WI38 (cell line): ENCODE measurements around the gene BASP1.

Experiments
- H3K4me3 ChIP-seq: 2 replicates; pipeline ENCODE4 v1.5.1; 2011; ENCODE audit warnings: low read depth, mild to moderate bottlenecking, control low read depth, low read length
- TF ChIP-seq, protein P1 (sequence below): IDR thresholded peaks from 2 replicates; pipeline ENCODE4 v1.5.1; 2012; ENCODE audit warnings: low read depth, mild to moderate bottlenecking, control low read depth, low read length

The BASP1 gene

DNA sequence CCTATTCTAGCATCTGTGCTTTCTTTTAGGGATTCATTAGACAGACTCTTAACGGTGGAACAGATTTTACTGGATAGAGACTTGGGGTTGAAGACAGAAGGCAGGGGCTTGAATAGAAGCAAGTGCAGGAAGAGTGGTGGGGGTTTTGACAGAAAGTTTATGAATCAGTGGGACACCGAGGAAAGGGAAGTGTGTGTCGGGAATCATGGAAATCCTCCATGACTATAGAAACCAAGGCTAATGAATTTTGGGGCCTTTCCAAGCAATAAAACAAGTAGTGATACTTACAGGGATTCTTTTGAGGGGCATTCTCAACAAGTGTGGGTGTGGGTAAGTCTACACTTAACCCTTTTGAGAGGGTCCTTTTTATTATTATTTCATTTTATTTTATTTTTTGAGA lies 12.8 kb downstream of the BASP1 start:
- TF ChIP-seq, protein P1, sequence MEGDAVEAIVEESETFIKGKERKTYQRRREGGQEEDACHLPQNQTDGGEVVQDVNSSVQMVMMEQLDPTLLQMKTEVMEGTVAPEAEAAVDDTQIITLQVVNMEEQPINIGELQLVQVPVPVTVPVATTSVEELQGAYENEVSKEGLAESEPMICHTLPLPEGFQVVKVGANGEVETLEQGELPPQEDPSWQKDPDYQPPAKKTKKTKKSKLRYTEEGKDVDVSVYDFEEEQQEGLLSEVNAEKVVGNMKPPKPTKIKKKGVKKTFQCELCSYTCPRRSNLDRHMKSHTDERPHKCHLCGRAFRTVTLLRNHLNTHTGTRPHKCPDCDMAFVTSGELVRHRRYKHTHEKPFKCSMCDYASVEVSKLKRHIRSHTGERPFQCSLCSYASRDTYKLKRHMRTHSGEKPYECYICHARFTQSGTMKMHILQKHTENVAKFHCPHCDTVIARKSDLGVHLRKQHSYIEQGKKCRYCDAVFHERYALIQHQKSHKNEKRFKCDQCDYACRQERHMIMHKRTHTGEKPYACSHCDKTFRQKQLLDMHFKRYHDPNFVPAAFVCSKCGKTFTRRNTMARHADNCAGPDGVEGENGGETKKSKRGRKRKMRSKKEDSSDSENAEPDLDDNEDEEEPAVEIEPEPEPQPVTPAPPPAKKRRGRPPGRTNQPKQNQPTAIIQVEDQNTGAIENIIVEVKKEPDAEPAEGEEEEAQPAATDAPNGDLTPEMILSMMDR = no peak
- no peak overlapping the region for H3K4me3 ChIP-seq

DNA sequence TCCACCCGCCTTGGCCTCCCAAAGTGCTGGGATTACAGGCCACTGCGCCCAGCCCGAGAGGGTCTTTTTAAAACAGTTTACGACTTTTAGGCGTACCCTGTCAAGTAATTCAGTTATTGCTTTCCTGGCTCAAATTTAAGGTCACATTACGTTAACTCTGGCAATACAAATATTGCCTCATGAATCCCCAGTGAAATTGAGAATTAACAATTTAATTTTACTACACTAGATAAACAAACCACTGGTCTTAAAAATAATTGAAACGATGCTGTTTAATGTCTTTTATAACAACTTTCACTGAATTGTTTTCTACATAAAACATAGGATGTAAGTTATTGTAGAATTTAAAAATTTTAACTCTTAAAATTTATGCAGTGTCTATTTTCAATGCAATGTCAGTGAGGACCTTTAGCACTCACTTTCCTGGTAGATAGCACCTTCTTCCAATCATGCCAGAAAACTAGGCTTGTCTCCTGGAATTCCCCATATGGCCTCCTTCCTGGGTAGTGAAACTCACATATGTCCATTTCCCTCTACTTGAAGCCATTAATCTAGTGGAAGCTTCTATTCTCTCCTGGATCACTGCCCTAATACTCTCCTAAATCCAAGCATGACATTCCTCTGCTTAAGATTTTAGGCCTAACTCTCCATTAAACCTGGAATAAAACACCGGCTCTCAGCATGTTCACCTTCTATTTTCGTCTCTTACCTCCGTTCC lies 13.5 kb downstream of the BASP1 start:
- TF ChIP-seq, protein P1 = no peak
- no peak overlapping the region for H3K4me3 ChIP-seq

DNA sequence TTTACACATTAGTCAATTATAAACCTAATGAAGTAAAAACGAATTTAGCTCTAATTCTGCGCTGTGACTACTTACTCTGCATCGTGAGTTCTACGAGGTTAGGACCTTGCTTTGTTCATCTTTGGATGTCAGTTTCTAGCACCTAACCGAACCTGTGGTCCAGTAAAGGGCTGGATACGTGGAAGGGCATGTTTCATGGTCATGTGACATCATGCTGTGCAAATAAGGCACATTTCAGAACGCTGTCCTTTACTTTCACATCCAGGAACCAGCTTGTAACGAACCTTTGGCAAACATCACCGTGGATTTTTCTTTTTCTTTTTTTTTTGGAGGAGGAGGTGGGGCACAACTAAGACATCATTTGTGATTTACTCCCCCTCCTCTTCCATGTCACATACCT lies 15.0 kb downstream of the BASP1 start:
- H3K4me3 ChIP-seq = no peak overlapping the region
- TF ChIP-seq, protein P1 = no peak

DNA sequence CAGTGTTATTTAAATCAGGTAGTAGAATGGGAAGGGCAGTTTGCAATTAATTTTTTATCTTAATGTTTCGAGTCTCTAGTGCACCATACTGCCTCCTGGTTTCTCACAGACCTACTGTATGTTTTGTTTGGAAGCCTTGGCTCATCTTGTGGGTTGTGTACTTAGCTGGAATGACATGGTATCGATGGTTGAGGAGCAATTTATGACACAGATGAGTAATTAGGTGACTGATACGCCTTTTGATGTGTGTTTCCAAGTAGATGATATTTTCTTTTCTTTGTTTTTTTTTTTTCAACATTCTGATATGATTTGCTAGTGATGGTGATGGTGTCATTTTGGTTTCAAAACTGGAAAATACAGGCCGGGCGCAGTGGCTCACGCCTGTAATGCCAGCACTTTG lies 16.1 kb downstream of the BASP1 start:
- no peak overlapping the region for H3K4me3 ChIP-seq
- TF ChIP-seq, protein P1 = no peak

DNA sequence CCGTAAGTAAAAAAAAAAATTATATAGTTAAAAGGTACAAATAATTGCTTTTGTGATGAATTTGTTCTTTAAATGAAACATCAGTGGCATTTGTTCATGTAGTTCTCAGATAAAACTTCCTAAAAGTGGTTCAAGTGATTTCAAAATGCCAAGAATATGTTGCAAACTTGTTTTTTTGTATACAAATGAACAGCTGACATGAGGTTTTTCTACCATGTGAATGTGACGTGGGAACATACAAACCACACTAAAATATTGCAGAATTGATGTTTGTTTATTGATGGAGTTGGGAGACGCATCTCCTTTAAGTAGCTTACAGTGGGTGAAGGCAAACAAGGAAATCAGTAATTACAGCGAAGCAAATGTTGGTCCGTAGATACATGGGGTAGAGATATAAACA lies 16.9 kb downstream of the BASP1 start:
- no peak overlapping the region for H3K4me3 ChIP-seq
- TF ChIP-seq, protein P1 = no peak

DNA sequence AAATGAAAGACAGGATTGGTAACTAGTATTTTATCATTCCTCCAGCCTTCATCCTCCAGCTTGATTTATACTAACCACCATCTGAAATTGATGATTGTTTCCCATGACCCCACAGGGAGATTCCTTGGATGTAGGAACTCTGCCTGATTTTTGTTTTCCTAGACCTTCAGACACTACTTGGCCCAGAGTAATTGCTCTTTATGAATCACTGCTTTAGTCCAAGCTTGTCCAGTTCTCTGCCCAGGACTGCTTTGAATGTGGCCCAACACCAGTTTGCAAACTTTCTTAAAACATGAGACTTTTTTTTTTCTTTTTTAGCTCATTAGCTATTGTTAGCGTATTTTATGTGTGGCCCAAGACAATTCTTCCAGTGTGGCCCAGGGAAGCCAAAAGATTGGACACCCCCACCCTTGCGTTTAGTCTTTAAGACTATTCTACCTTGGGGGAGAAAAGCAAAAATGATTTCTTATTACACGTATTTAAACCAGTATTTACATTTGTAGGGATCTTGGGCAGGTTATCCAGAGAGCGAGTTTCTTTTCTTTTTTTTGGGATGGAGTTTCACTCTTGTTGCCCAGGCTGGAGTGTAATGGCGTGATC lies 18.4 kb downstream of the BASP1 start:
- TF ChIP-seq, protein P1 = no peak
- H3K4me3 ChIP-seq = no peak overlapping the region

DNA sequence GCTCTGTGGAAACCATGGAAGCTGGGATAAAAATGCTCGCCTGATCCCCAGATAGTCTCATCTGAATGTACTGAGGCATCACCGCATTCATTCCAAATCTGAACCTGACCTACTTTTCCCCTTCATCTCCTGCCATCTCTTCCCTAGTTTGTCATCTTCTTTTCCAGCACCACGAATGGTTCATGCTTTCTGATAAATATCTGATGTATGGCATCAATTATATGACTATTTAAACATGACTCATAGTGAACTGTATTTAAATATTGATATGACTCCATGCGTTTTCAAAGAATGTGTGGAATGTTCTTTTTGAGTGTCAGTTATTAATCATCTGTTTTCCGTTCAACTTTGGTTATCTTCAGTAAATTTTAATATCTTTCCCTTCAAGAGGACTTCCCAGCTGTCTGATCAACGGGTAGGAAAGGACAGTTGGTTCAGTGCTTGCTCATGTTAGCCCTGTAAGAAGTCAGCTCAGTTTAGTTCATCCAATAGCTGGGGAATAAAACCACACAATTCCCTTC lies 21.1 kb downstream of the BASP1 start:
- TF ChIP-seq, protein P1 = no peak
- no peak overlapping the region for H3K4me3 ChIP-seq
